T-helper 1 cell treated with Interleukin-12 subunit alpha and Interleukin-12 subunit beta and Interleukin-4 antibody, amounts not matched to agents 30 ng/mL and 1 ng/mL, for 36 hours (primary cell): ENCODE results near the gene CHST11. TPM values are rescaled to one million over a fixed set of nuclear protein-coding genes. Genes with fewer than 3 reads are reported as not detected.
"Not testable (repeated sequence)": the region's sequence is repeated elsewhere in the genome, so short reads cannot be mapped to it uniquely, and the experiment has no call there.

Experiments used
- intact Hi-C: fragments of 100-400 bp; cut with micrococcal nuclease; formaldehyde crosslinking; loops from one replicate; pipeline ENCODE4 v1.15.1; 2024
- total RNA-seq: library from RNA; stranded (reverse); gene quantifications from 2 replicates; pipeline ENCODE4 v1.2.3, GENCODE V29; 2022

Gene CHST11
- total RNA-seq, 1 donor from 2014 or later: 122 TPM

DNA sequence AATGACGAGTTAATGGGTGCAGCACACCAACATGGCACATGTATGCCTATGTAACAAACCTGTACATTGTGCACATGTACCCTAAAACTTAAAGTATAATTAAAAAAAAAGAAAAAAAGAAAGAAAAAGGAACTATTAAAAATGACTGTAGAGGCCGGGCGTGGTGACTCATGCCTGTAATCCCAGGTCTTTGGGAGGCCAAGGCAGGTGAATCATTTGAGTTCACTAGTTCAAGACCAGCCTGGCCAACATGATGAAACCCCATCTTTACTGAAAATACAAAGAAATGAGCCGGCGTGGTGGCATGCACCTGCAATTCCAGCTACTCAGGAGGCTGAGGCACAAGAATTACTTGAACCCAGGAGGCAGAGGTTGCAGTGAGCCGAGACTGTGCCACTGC, 118.0 kb downstream of the CHST11 start:
- intact Hi-C loops: not testable (repeated sequence)

DNA sequence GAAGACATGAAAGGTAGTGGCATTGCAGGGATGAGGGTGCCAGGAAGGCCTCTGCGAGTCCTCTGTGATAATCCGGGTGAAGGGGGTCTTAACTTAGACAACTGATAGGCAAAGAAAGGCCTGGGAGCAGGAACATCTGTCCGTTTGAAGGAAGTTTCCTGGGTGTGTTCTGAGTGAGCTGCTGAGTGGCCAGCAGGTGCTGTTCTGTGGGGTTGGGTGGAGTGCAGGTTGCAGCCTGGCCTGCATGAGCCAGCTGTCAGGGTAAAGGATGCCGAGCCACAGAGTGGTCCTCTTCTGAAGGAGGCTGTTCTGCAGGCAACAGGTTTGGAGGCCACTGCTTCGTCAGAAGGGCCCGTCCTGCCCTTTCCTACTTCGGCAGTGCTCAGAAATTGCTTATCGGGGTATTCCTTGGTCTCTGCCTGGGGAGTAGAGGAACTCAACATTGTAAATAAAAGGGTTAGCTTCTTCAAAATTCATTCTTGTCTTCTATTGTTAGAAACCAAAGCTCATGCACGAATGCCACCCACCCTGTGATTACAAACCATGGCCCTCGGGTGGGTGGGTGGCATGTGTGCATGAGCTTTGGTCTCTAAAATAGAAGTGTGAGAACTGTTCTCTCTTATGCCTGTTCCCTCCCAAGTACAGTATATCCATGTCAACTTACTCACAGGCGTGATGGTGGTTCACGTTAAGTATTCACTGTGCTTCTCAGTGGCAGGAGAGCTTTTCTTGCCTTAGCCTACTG, 118.9 kb downstream of the CHST11 start:
- intact Hi-C loops: no loop called here

GRCh38 chr12:104576187-104576778, 119.5 kb downstream of the CHST11 start:
- intact Hi-C loops: no loop called here

DNA sequence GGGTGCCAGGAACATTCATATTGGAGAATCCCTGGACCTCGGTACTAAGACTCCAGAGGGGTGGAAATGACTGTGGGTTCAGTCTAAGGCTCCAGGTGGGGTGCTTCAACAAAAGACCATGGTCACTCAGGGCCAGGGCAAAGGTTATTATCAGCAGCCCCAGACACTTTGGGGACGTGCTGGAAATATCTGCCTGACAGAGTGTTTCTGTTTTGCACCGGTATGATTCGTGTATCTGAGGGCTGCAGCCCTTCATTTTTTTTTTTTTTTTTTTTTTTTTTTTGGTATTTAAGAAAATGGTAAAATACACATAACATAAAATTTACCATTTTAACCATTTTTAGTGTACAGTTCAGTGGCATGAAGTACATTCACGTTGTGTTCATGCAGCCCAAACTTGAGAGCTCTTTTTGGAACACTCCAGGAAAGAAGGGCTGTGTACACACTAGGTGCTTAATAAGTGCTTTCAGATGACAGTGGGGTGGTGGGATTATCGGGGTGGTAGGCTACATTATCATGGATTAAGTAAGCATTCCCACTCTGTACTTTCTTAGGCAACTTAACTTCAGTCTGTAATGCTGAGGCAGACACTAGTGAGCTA, 120.3 kb downstream of the CHST11 start:
- intact Hi-C loops: loop anchor here (1.0 kb wide), 1 partner anchor 8 kb away; no protein-coding TSS in a partner anchor

DNA sequence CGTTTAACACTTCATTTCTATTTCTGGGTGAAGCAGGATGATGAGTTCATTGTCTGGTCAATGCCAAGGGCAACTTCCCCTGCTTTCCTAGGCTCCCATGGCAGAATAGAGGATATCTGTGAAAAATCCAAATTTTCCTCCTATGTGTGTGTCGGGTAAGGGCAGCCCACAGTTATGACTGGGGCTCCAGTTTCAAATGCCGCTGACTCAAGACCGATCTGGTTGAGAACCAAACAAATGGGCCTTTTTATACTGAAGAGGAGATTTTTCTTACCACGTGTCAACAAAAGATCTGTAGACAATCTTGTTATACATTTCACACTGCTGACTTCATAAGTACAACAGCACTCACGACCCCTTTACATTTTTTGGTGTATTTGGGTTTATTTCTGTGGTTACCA, 120.8 kb downstream of the CHST11 start:
- intact Hi-C loops: loop anchor here (1.0 kb wide), 1 partner anchor 8 kb away; no protein-coding TSS in a partner anchor

- intact Hi-C loops: no loop called here
Measured at GRCh38 chr12:104578453-104578852, 121.7 kb downstream of the CHST11 start.

GRCh38 chr12:104579718-104580495, 123.2 kb downstream of the CHST11 start:
- intact Hi-C loops: loop anchor here (1.0 to 5.0 kb wide), 4 partner anchors 10 to 198 kb away; partner anchors contain the start of gene CHST11

DNA sequence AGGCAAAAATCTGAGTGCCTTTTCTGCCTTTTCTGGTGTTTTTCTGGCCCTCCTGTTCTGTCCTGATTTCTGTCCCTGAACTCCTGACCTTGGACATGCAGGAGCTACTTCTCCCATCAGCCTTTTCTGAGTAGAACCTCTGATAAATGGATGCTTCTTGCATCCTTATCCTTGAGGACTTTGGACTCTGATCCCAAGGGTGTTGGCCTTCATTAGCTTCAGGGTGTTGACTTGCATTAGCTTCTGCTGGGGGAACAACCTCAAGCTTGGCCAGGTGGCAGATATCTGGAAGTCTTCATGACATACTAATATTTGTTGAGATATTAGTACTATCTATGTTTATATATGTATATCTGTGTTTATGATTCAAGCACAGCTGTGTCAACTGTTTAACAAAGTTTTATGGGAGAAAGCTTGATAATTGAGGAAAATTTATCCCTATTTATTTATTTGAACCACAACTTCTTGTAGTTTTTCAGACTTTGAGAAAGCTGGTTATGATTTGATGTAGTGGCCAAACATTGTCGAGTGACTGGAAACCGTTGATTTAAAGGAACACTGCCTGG, 124.3 kb downstream of the CHST11 start:
- intact Hi-C loops: loop anchor here (5.0 kb wide), 2 partner anchors 124 to 199 kb away; partner anchors contain the start of gene CHST11

DNA sequence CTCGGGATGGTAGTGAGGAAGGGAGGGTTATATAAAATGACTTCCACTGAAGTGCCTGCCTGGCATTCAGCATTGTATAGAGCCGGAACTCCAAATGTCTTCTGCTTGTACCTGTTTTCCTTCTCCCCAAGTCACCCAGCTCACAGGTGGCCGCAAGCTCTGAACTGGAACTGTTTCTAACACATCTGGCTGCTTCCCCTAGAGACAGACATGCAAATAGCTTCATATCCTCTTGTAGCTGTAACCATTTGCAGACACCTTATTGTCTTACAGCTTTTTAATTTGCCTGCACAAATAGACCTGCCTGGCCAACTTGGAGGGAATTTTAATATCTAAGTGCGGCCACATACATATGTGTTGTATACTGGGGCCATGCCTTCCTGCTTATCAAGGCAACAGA, 126.0 kb downstream of the CHST11 start:
- intact Hi-C loops: loop anchor here (5.0 kb wide), 2 partner anchors 125 to 200 kb away; partner anchors contain the start of gene CHST11

GRCh38 chr12:104583301-104583700, 126.6 kb downstream of the CHST11 start:
- intact Hi-C loops: loop anchor here (5.0 kb wide), 2 partner anchors 126 to 201 kb away; partner anchors contain the start of gene CHST11

DNA sequence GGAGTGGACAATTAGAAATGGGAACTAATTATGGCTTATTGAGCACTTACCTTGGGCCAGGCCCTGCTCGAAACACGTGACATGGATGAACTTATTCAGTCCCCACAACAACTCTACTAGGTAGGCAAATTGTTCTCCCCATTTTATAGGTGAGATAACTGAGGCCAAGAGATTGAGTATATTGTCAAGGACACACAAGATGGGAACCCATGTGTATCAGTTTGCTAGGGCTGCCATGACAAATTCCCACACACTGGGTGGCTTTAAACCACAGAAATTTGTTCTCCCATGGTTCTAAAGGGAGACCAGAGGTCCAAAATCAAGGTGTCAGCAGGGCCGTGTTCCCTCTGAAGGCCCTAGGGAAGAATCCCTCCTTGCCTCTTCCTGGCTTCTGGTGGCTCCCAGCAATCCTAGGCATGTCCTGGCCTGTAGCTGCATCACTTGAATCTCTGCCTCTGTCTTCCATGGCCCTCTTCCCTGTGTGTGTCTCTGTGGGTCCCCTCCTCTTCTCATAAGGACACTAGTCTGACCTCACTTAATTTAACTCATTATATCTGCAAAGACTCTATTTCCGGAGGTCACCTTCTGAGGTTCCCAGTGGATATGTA, 128.8 kb downstream of the CHST11 start:
- intact Hi-C loops: no loop called here

- intact Hi-C loops: no loop called here
Measured at GRCh38 chr12:104586351-104586919, 129.7 kb downstream of the CHST11 start.

DNA sequence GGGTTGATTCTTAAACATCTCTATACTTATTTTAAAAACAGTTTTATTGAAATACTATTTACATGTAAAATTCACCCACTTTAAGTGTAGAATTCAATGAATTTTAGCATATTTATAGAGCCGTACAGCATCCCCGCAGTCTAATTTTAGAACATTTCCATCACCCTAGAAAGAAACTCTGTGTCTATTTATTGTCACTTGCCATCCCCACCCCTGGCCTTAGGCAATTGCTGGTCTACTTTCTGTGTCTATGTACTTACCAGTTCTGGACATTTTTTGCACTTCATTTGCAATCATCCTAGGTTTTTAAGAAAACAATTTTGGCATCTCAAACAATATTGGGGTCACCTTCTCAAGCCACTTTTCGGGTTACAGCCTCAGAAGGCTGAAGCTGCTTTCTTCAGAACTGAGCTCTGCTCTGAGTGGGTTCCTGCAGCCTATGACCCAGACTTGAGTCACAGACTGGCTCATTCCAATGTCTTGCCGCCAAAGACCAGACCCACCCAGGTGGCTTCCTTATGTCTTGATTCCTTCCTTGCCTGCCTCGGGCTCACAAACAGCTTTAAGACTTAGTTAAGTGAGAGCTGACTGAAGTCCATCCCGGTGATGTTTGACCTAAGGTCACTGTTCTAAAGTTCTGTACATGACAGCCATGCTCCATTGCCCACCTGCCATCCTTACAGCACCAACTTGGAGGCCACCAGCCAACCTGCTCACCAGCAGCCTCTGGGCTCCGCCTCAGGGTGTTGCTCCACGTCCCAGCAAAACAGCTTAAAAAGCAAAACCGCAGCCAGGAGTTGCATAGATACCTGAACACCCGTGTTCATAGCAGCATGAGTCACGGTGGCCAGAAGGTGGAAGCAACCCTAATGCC, 131.5 kb downstream of the CHST11 start:
- intact Hi-C loops: no loop called here

GRCh38 chr12:104588921-104589590, 132.3 kb downstream of the CHST11 start:
- intact Hi-C loops: no loop called here

- intact Hi-C loops: no loop called here
Measured at GRCh38 chr12:104590022-104590421, 133.3 kb downstream of the CHST11 start.

DNA sequence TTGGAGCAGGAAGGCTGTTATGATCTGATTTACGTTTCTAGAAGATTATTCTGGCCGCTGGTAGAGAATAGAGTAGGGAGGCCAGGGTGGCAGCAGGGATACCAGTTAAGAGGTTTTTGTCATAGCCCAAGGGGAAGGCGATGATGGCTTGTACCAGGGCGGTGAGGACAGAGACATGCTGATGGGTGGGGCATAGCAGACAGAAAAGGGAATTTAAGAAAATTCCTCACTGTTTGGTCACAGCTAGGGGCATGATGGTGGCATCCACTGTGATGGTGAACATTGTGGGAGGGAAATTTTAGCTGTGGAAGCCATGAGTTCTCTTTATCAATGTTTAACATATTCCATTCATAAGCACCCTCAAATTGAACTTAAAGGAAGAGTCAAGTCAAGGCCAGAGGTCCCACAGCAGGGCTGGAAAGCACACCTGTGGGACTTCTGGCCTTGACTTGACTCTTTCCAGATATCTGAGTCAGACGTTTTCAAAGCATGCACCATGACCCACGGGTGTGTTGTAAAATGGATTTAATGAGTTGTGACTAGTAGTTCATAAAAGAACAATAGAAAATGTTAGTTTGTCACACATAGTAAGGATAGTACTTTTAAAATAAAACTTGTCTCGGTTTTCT, 134.6 kb downstream of the CHST11 start:
- intact Hi-C loops: no loop called here

GRCh38 chr12:104593482-104593881, 136.7 kb downstream of the CHST11 start:
- intact Hi-C loops: no loop called here

DNA sequence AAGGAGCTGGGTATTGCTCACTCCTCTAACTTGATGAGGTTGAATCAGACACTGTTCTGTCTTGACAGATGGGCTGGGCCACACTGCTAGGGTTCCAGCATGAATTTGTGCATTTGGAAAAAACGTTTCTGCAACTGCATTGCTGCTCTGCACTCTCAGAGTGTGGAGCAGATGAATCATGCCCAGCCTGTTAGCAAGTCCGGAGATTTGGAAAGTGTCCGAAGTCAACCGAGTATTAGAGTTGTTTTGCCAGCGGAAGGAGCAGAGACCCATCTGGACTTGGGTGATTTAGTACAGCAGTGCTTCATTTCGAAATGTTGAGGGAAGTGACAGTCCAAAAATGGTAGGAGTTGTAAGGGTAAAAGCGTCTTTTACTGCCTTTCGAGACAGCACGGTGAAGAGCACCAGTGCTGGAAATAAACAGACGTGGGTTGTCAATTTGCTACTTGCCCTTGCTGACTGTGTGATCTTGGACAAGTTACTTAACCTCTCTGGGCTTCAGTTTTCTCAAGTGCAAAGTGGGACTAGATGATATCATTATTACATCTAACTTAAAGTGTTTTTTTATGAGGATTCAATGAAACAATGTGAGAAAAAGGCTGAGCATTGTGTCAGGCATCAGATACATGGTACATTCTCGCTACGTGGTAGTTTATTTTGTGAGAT, 139.5 kb downstream of the CHST11 start:
- intact Hi-C loops: no loop called here
